Measurements from ENCODE around the gene THSD4. TPM values are rescaled to one million over a fixed set of nuclear protein-coding genes. Genes with fewer than 3 reads are reported as not detected.
A peak's percentile ranks its signal among the peaks of the same experiment; 100 is the strongest.

The THSD4 gene
- total RNA-seq, 1 donor from 2014 or later: 2.5 TPM

- DNase-seq (ENCODE audit: low read depth) (no peak), FAIRE-seq (peak; percentile 17)
- Histone ChIP-seq H3K4me3 (ENCODE audit: insufficient read depth, low read depth, low read length) (no peak overlapping the region), H3K4me2 (ENCODE audit: low read length) (no peak overlapping the region), H3K79me2 (ENCODE audit: insufficient read depth, low read length) (no peaks in the 10 kb centered on the region), H3K27me3 (ENCODE audit: insufficient read depth, low read length) (no peaks in the 10 kb centered on the region), H2AFZ (ENCODE audit: low read depth, low read length) (no peak overlapping the region), H3K9me3 (ENCODE audit: insufficient read depth, low read depth, low read length) (peaks cover 16% of the 10 kb centered on the region), H3K4me1 (ENCODE audit: insufficient read depth, low read length) (no peaks in the 10 kb centered on the region), H3K27ac (ENCODE audit: low read depth, low read length) (no peak overlapping the region), H4K20me1 (ENCODE audit: insufficient read depth, low read length) (no peaks in the 10 kb centered on the region), H3K9ac (ENCODE audit: low read length) (no peak overlapping the region), H3K36me3 (ENCODE audit: insufficient read depth, low read length) (peaks cover 7% of the 10 kb centered on the region)
- H3K36me3 Mint-ChIP-seq (ENCODE audit: low read depth, unreplicated experiment): peaks cover 63% of the 10 kb centered on the region
- H3K27me3 Mint-ChIP-seq (ENCODE audit: low read depth, unreplicated experiment): no peaks in the 10 kb centered on the region
- H3K4me1 Mint-ChIP-seq (ENCODE audit: low read depth, unreplicated experiment): no peaks in the 10 kb centered on the region
- no peak overlapping the region for H3K4me3 Mint-ChIP-seq (ENCODE audit: unreplicated experiment)
- no peak for TF ChIP-seq CTCF (IDR thresholded peaks at IDR 0.05; ENCODE audit: insufficient read depth, low read depth, low read length)
- no peak for TF ChIP-seq EZH2 (IDR thresholded peaks at IDR 0.05; ENCODE audit: insufficient read depth, low read length)
- H3K9me3 Mint-ChIP-seq (ENCODE audit: unreplicated experiment): peaks cover 26% of the 10 kb centered on the region
- H3K27ac Mint-ChIP-seq (ENCODE audit: unreplicated experiment): no peak overlapping the region
Observed at GRCh38 chr15:71825021-71825730, 709.9 kb downstream of the THSD4 start.

DNA sequence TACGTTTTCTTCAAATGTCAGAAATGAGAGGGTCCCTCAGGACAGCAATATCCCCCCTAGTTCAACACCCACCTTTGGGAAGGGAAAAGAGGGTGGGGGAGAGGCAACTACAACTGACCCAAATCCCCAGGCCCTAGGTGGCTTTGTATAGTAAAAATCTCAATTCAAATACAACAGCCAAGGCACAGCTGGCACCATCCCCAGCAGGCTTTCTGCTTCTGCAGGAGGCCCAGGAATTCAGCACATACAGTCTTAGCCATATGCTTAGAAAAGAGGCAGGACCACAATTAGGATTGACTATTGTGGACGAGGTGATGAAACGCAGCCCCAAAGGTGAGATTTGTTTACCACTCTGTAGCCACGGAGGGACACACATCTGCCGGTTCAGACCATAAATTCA is 710.9 kb downstream of the THSD4 start:
- Histone ChIP-seq H3K4me2 (ENCODE audit: low read length) (no peak overlapping the region), H3K4me1 (ENCODE audit: insufficient read depth, low read length) (no peaks in the 10 kb centered on the region), H4K20me1 (ENCODE audit: insufficient read depth, low read length) (no peaks in the 10 kb centered on the region), H3K9me3 (ENCODE audit: insufficient read depth, low read depth, low read length) (peaks cover 9% of the 10 kb centered on the region), H3K4me3 (ENCODE audit: insufficient read depth, low read depth, low read length) (no peak overlapping the region), H3K9ac (ENCODE audit: low read length) (no peak overlapping the region), H3K27me3 (ENCODE audit: insufficient read depth, low read length) (no peaks in the 10 kb centered on the region), H3K79me2 (ENCODE audit: insufficient read depth, low read length) (no peaks in the 10 kb centered on the region), H3K36me3 (ENCODE audit: insufficient read depth, low read length) (peaks cover 7% of the 10 kb centered on the region), H2AFZ (ENCODE audit: low read depth, low read length) (no peak overlapping the region), H3K27ac (ENCODE audit: low read depth, low read length) (no peak overlapping the region)
- no peak overlapping the region for H3K4me3 Mint-ChIP-seq (ENCODE audit: unreplicated experiment)
- no peak overlapping the region for H3K27ac Mint-ChIP-seq (ENCODE audit: unreplicated experiment)
- no peak for DNase-seq (ENCODE audit: low read depth)
- H3K4me1 Mint-ChIP-seq (ENCODE audit: low read depth, unreplicated experiment): no peaks in the 10 kb centered on the region
- no peaks in the 10 kb centered on the region for H3K27me3 Mint-ChIP-seq (ENCODE audit: low read depth, unreplicated experiment)
- TF ChIP-seq CTCF (IDR thresholded peaks at IDR 0.05; ENCODE audit: insufficient read depth, low read depth, low read length): no peak
- TF ChIP-seq EZH2 (IDR thresholded peaks at IDR 0.05; ENCODE audit: insufficient read depth, low read length): no peak
- FAIRE-seq: no peak
- peaks cover 18% of the 10 kb centered on the region for H3K9me3 Mint-ChIP-seq (ENCODE audit: unreplicated experiment)
- H3K36me3 Mint-ChIP-seq (ENCODE audit: low read depth, unreplicated experiment): peaks cover 62% of the 10 kb centered on the region

- H3K4me3 Mint-ChIP-seq (ENCODE audit: unreplicated experiment): no peak overlapping the region
- Histone ChIP-seq H3K79me2 (ENCODE audit: insufficient read depth, low read length) (no peaks in the 10 kb centered on the region), H3K27ac (ENCODE audit: low read depth, low read length) (no peak overlapping the region), H3K4me2 (ENCODE audit: low read length) (no peak overlapping the region), H3K9me3 (ENCODE audit: insufficient read depth, low read depth, low read length) (no peaks in the 10 kb centered on the region), H3K27me3 (ENCODE audit: insufficient read depth, low read length) (no peaks in the 10 kb centered on the region), H3K4me3 (ENCODE audit: insufficient read depth, low read depth, low read length) (no peak overlapping the region), H3K9ac (ENCODE audit: low read length) (no peak overlapping the region), H3K36me3 (ENCODE audit: insufficient read depth, low read length) (peaks cover 7% of the 10 kb centered on the region), H3K4me1 (ENCODE audit: insufficient read depth, low read length) (no peaks in the 10 kb centered on the region), H4K20me1 (ENCODE audit: insufficient read depth, low read length) (no peaks in the 10 kb centered on the region), H2AFZ (ENCODE audit: low read depth, low read length) (no peak overlapping the region)
- peaks cover 29% of the 10 kb centered on the region for H3K36me3 Mint-ChIP-seq (ENCODE audit: low read depth, unreplicated experiment)
- no peaks in the 10 kb centered on the region for H3K27me3 Mint-ChIP-seq (ENCODE audit: low read depth, unreplicated experiment)
- H3K4me1 Mint-ChIP-seq (ENCODE audit: low read depth, unreplicated experiment): no peaks in the 10 kb centered on the region
- DNase-seq (ENCODE audit: low read depth) (no peak), FAIRE-seq (no peak)
- no peaks in the 10 kb centered on the region for H3K9me3 Mint-ChIP-seq (ENCODE audit: unreplicated experiment)
- TF ChIP-seq EZH2 (IDR thresholded peaks at IDR 0.05; ENCODE audit: insufficient read depth, low read length): no peak
- TF ChIP-seq CTCF (IDR thresholded peaks at IDR 0.05; ENCODE audit: insufficient read depth, low read depth, low read length): no peak
- H3K27ac Mint-ChIP-seq (ENCODE audit: unreplicated experiment): no peak overlapping the region
Observed at GRCh38 chr15:71830981-71831380, 715.7 kb downstream of the THSD4 start.
